K562 (cell line): ENCODE measurements around the gene TK1. TPM values are rescaled to one million over a fixed set of nuclear protein-coding genes. Genes with fewer than 3 reads are reported as not detected.

Experiments used
- BRD4 ChIP-seq: fragments of 200-600 bp; sonication (generic); IDR thresholded peaks from 2 replicates; pipeline ENCODE4 v1.6.1; 2017; ENCODE audit warnings: inconsistent platforms
- BRD9 ChIP-seq: fragments of 450-650 bp; IDR thresholded peaks from 2 replicates; pipeline ENCODE4 v1.6.1; 2018; ENCODE audit warnings: low read depth; ENCODE audit not compliant: partially characterized antibody
- CLOCK ChIP-seq: fragments of 250-450 bp; sonication (Bioruptor Pico); IDR thresholded peaks from 2 replicates; pipeline ENCODE4 v1.4.0; 2020; ENCODE audit warnings: mild to moderate bottlenecking, moderate library complexity, borderline replicate concordance
- ERF ChIP-seq: fragments of 450-650 bp; formaldehyde crosslinking; IDR thresholded peaks from 2 replicates; pipeline ENCODE4 v1.4.0; 2020; ENCODE audit warnings: mild to moderate bottlenecking, mixed read lengths
- ESRRA ChIP-seq: fragments of 450-650 bp; IDR thresholded peaks from 2 replicates; pipeline ENCODE4 v1.6.1; 2014; ENCODE audit warnings: low read depth, mild to moderate bottlenecking, moderate library complexity, borderline replicate concordance
- FOSL1 ChIP-seq: fragments of 200-800 bp; sonication (Bioruptor generic); conservative IDR thresholded peaks from 2 replicates; pipeline ENCODE4 v1.6.1; 2016; ENCODE audit warnings: missing genetic modification characterization, missing compliant biosample characterization
- FOXJ3 ChIP-seq: sonication (generic); formaldehyde crosslinking; IDR thresholded peaks from 2 replicates; pipeline ENCODE4 v1.4.0; 2020; ENCODE audit warnings: mild to moderate bottlenecking, missing genetic modification reagents
- KLF13 ChIP-seq: fragments of 450-650 bp; IDR thresholded peaks from 2 replicates; pipeline ENCODE4 v1.6.1; 2016; ENCODE audit warnings: missing genetic modification characterization, low read depth, mild to moderate bottlenecking, missing compliant biosample characterization, moderate library complexity, borderline replicate concordance
- MCM3 ChIP-seq: fragments of 450-650 bp; IDR thresholded peaks from 2 replicates; pipeline ENCODE4 v1.6.1; 2016
- MYNN ChIP-seq, 2 experiments: sonication (generic); formaldehyde crosslinking in 1 of 2; IDR thresholded peaks; 2 replicates each; pipeline versions ENCODE4 v1.5.0 to v1.6.1; 2016 to 2020; ENCODE audit warnings: antibody characterized with exemption in 1 of 2, missing genetic modification reagents in 1 of 2
- NCOA4 ChIP-seq: fragments of 450-650 bp; IDR thresholded peaks from 2 replicates; pipeline ENCODE4 v1.6.1; 2018; ENCODE audit warnings: mild to moderate bottlenecking; ENCODE audit not compliant: partially characterized antibody
- NR2C1 ChIP-seq, 2 experiments: fragments of 450-650 bp; IDR thresholded peaks; 2 replicates each; pipeline ENCODE4 v1.6.1; 2017; ENCODE audit warnings: mild to moderate bottlenecking in 2 of 2, antibody characterized with exemption in 1 of 2, inconsistent platforms in 1 of 2, missing compliant biosample characterization in 1 of 2, missing genetic modification characterization in 1 of 2
- NR2C2 ChIP-seq, 2 experiments: fragments of 200-800 bp in 1 of 2; sonication (Bioruptor generic) in 1 of 2; sonication (generic) in 1 of 2; formaldehyde crosslinking in 1 of 2; IDR thresholded peaks; 2 replicates each; pipeline versions ENCODE4 v1.6.1 to v1.8.0; 2016 to 2022; ENCODE audit warnings: mild to moderate bottlenecking in 1 of 2, missing compliant biosample characterization in 1 of 2, missing genetic modification characterization in 1 of 2, missing genetic modification reagents in 1 of 2
- NRF1 ChIP-seq, 2 experiments: fragments of 450-650 bp; IDR thresholded peaks in 1 of 2; conservative IDR thresholded peaks in 1 of 2; 2 replicates each; pipeline ENCODE4 v1.6.1; 2014; ENCODE audit warnings: mild to moderate bottlenecking in 2 of 2
- PCBP2 ChIP-seq: fragments of 200-400 bp; formaldehyde crosslinking; IDR thresholded peaks from 2 replicates; pipeline ENCODE4 v1.6.1; 2018; ENCODE audit warnings: low read length, low read depth, mild to moderate bottlenecking, moderate library complexity; ENCODE audit not compliant: poor library complexity, severe bottlenecking
- RFX1 ChIP-seq: fragments of 450-650 bp; IDR thresholded peaks from 2 replicates; pipeline ENCODE4 v1.6.1; 2016; ENCODE audit warnings: mild to moderate bottlenecking, moderate library complexity
- TEAD1 ChIP-seq, 2 experiments: fragments of 450-650 bp in 1 of 2; sonication (generic) in 1 of 2; formaldehyde crosslinking; IDR thresholded peaks; 2 replicates each; pipeline versions ENCODE4 v1.4.0 to v1.8.0; 2020 to 2022; ENCODE audit warnings: mild to moderate bottlenecking in 2 of 2, missing genetic modification reagents in 1 of 2
- YY1 ChIP-seq, 3 experiments: IDR thresholded peaks; 2 replicates each; pipeline ENCODE4 v1.6.1; 2011; ENCODE audit warnings: low read length in 2 of 3, mild to moderate bottlenecking in 2 of 3, moderate library complexity in 2 of 3, borderline replicate concordance in 1 of 3, control low read depth in 1 of 3, low read depth in 1 of 3; ENCODE audit not compliant: insufficient read depth in 3 of 3, insufficient replicate concordance in 2 of 3, control insufficient read depth in 1 of 3, insufficient read length in 1 of 3; ENCODE audit errors: extremely low read depth in 1 of 3
- ZBTB17 ChIP-seq: fragments of 450-650 bp; formaldehyde crosslinking; IDR thresholded peaks from 2 replicates; pipeline ENCODE4 v1.4.0; 2020; ENCODE audit warnings: mild to moderate bottlenecking
- ZC3H4 ChIP-seq: sonication (generic); formaldehyde crosslinking; IDR thresholded peaks from 2 replicates; pipeline ENCODE4 v1.9.0; 2021; ENCODE audit warnings: missing genetic modification reagents, borderline replicate concordance
- ZNF134 ChIP-seq: fragments of 250-450 bp; sonication (Bioruptor Pico); conservative IDR thresholded peaks from 2 replicates; pipeline ENCODE4 v1.4.0; 2020
- ZNF431 ChIP-seq: sonication (generic); formaldehyde crosslinking; IDR thresholded peaks from 2 replicates; pipeline ENCODE4 v1.8.0; 2022; ENCODE audit warnings: mild to moderate bottlenecking, missing genetic modification reagents
- ZNF583 ChIP-seq: fragments of 250-450 bp; sonication (Bioruptor Pico); IDR thresholded peaks from 2 replicates; pipeline ENCODE4 v1.4.0; 2020
- polyA plus RNA-seq, 8 experiments: library from polyadenylated mRNA; depleted of rRNA in 4 of 8; stranded (reverse) in 5 of 8; unstranded in 3 of 8; fragments of >200 nt; fragmentation: Nextera tagmentation in 2 of 8; fragmentation: Illumina TruSeq in 1 of 8; extraction: Ambion mirVana in 2 of 8; extraction: Trizol in 1 of 8; gene quantifications; 2 replicates each; pipeline versions ENCODE4 v1.2.1 to v1.2.3, GENCODE V29; 2011 to 2014; ENCODE audit warnings: inconsistent platforms in 1 of 8, missing spikeins in 1 of 8
- total RNA-seq, 7 experiments: library from RNA; depleted of rRNA in 6 of 7; stranded (reverse); fragments of >200 nt in 6 of 7; fragmentation: Illumina TruSeq in 2 of 7; extraction: Trizol in 2 of 7; gene quantifications; 2 replicates each; pipeline versions ENCODE4 v1.2.1 to v1.2.3, GENCODE V29; 2011 to 2021; ENCODE audit warnings: low replicate concordance in 1 of 7
- TF ChIP-seq, protein P1 (sequence below): conservative IDR thresholded peaks from 2 replicates; pipeline ENCODE4 v1.6.1; 2011; ENCODE audit warnings: low read depth, mild to moderate bottlenecking, low read length; ENCODE audit not compliant: control insufficient read depth

The TK1 gene
- total and polyA plus RNA-seq, 9 of the 15 experiments (the other 6 are each of a cell fraction or from before 2014, with no cell fraction given): 8.4 to 280 (median 103) TPM

DNA sequence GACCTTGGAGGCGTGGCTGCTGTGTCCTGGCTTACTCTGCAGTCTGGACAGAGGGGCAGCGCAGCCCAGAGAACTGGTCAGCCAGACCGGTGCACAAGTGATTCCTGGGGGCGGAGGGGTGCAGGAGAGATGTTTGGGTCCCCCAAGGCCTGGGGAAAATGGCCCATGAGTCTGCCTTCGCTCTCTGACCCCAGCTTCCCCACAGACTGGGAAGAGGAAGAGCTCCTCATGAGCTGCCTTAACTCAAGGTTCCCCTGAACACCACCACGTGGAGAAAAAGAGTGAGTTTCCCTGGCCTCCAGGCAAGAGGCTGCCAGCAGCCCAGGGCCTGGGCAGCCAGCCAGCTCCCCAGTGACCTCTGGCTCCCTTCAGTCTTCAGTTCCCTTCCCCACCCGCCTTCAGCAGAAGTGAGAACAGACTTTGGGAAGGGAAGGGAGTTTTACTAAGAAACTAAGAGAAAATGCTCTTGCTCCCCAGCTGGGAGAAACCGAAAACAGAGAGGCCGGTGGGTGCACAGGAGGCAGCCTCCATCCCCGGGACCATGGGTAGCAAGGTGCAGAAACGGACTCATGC lies 42.6 kb downstream of the TK1 start (continued):
- TF ChIP-seq, protein P1, sequence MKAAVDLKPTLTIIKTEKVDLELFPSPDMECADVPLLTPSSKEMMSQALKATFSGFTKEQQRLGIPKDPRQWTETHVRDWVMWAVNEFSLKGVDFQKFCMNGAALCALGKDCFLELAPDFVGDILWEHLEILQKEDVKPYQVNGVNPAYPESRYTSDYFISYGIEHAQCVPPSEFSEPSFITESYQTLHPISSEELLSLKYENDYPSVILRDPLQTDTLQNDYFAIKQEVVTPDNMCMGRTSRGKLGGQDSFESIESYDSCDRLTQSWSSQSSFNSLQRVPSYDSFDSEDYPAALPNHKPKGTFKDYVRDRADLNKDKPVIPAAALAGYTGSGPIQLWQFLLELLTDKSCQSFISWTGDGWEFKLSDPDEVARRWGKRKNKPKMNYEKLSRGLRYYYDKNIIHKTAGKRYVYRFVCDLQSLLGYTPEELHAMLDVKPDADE: no peak
- TF ChIP-seq NRF1 (conservative IDR thresholded peaks at IDR 0.05 in 1 of 2, IDR thresholded peaks at IDR 0.05 in 1 of 2): peak in 1 of 2 experiments; percentile 21; a peak in 2 of 4 replicates
- no peak for TF ChIP-seq ZC3H4 (CRISPR knock-in tag)
- TF ChIP-seq ZNF431 (CRISPR knock-in tag): no peak
- no peak for TF ChIP-seq CLOCK (CRISPR knock-in tag)
- no peak for TF ChIP-seq MYNN (IDR thresholded peaks at IDR 0.05)
- no peak for TF ChIP-seq MYNN (CRISPR knock-in tag; IDR thresholded peaks at IDR 0.05)
- no peak for TF ChIP-seq RFX1
- peak; percentile 11; the same call in 1 of the 2 replicates for TF ChIP-seq ZBTB17
- TF ChIP-seq MCM3: no peak
- no peak for TF ChIP-seq YY1 (IDR thresholded peaks at IDR 0.05; ENCODE audit: borderline replicate concordance in 1 of 3, control insufficient read depth in 1 of 3, extremely low read depth in 1 of 3, insufficient read depth in 3 of 3, insufficient read length in 1 of 3, insufficient replicate concordance in 2 of 3, low read depth in 1 of 3, low read length in 2 of 3)
- no peak for TF ChIP-seq NCOA4
- TF ChIP-seq NR2C1 (IDR thresholded peaks at IDR 0.05): peak; percentile 66
- peak; percentile 67 for TF ChIP-seq NR2C1 (tag; IDR thresholded peaks at IDR 0.05)
- no peak for TF ChIP-seq PCBP2
- no peak for TF ChIP-seq KLF13 (tag)
- TF ChIP-seq ERF (CRISPR knock-in tag): no peak
- peak; percentile 69; the same call in 1 of the 2 replicates for TF ChIP-seq ZNF583 (CRISPR knock-in tag)
- no peak for TF ChIP-seq BRD9
- no peak for TF ChIP-seq NR2C2 (CRISPR knock-in tag; IDR thresholded peaks at IDR 0.05)
- TF ChIP-seq NR2C2 (tag; IDR thresholded peaks at IDR 0.05): peak; percentile 85
- TF ChIP-seq FOXJ3 (CRISPR knock-in tag): no peak
- peak; percentile 72 for TF ChIP-seq ESRRA
- 0 out of 2 replicates have a peak, but pooled peaks have one; percentile 16 for TF ChIP-seq ZNF134 (CRISPR knock-in tag)
- no peak for TF ChIP-seq TEAD1 (CRISPR knock-in tag; IDR thresholded peaks at IDR 0.05)
- no peak for TF ChIP-seq FOSL1 (tag)
- no peak for TF ChIP-seq BRD4
